GM19193 (cell line): ENCODE data around the gene PFKM.

Experiments
- POLR2A ChIP-seq: IDR thresholded peaks from 4 replicates; pipeline ENCODE4 v1.6.1; 2011; ENCODE audit not compliant: insufficient read depth, insufficient read length; ENCODE audit errors: extremely low read depth

The PFKM gene

DNA sequence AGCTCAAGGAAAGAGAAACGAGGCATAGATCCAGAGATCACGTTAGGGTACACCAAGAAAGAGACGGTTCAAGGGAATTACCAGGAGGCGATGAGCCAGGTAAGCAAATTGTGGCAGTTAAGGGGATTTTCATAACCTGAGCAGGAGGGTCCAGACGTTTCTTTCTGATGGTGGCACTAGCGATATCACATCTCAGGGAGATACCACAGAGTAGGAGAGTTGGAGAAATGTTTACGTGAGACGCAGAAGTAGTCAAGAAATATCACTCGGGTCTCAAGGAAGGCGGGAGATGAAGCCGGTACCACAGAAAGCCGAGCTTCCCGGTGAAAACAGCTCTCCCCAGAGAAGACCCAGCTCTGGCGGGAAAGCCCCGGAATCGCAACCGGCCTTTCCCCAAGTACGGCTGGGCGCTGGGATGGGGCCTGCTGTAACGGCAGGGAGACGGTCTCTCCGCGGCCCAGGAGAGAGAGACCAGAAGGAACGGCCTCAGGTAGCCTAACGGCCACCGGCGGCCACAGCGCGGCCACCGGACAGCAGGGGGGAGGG is 13.8 kb upstream of the PFKM start:
- no peak for TF ChIP-seq POLR2A

- peak; percentile 75 for TF ChIP-seq POLR2A
These were observed 13.1 kb upstream of the PFKM start, which contains the start of gene SENP1 for GRCh38 chr12:48105867-48106680. TSS of gene SENP1 (minus strand) at chr12:48106079. CDS start at chr12:48101472, 4,607 bp downstream.

- TF ChIP-seq POLR2A, result no peak
These were observed 12.2 kb upstream of the PFKM start for GRCh38 chr12:48106681-48107613.

DNA sequence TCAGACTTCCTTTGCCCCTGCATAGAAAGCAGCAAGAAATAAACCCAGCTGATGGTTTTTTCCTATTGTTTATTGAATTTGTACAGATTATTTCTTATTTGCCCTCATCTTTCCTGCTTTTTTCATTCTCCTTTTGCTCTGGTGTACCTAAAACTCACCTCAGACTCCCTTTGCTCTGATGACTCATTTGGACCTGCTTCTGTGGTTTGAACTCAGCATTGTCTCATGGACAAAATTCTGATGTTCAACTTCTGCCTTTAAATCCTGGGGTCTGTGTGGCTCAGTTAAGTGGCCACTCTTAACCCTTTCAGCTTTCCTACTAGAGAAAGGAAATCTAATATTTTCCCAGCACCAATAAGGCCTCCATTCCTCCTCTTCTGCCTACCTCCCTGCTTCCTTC is 9.7 kb upstream of the PFKM start:
- no peak for TF ChIP-seq POLR2A

DNA sequence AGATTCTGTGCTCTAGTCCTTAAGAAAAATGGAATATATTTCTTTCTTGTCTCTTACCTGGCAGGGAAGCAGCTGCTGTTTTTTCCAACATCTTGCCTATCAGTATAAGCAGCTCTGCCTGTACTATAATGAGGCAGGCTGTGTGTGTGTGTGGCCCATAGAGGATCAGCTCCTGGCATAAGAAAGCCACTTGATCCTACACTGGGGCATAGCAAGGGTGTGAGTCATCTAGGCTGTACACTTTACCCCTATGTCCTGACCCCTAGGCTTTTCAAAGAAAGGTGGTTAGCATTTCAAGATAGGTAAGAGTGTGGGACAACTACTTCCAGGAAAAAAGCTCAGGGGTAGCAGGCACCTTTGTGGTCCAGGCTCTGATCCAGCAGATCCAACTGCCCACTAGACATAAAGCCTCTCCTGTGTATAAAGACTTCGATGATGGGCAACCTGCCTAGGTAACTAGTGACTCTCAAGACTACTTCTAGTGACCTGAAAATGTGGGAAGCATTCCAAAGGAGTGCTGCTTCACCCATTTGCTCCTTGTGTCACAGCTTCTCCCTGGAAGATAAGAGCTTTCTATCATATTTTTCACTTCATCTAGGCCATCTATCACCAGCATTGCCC is 8.4 kb upstream of the PFKM start:
- TF ChIP-seq POLR2A, result no peak

DNA sequence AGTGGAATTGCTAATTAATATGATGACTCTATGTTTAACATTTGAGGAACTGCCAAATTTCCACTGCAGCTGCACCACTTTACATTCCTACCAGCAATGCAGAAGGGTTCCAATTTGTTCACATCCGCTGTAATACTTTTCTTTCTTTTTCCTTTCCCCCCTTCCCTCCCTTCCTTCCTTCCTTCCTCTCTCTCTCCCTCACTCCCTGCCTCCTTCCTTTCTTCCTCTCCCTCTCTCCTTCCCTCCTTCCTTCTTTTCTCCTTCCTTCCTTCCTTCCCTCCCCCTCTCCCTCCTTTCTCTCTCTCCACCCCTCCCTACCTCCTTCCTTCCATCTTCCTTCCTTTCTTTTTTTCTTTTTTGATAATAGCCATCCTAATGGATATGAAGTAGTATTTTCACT is 3.2 kb upstream of the PFKM start:
- TF ChIP-seq POLR2A, result no peak

GRCh38 chr12:48118284-48118871 is 786 bp upstream of the PFKM start:
- TF ChIP-seq POLR2A, result no peak

DNA sequence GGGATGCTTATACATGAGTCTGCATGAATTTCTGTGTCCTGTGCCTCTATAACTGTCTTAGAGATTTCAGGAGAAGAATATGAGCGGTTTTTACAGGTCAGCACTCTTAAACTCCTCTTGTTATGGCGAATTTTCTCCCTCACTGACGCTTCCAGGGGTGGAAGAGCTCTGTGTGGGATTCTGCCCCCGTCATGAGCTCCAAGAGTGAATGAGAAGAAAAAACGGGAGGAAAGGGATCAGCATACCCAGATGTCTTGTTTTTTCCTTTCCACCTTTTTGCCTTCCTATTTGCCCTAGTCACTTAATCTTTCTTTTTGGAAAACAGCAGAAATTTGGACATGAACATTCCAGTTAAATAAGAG is 651 bp downstream of the PFKM start:
- TF ChIP-seq POLR2A, result no peak

DNA sequence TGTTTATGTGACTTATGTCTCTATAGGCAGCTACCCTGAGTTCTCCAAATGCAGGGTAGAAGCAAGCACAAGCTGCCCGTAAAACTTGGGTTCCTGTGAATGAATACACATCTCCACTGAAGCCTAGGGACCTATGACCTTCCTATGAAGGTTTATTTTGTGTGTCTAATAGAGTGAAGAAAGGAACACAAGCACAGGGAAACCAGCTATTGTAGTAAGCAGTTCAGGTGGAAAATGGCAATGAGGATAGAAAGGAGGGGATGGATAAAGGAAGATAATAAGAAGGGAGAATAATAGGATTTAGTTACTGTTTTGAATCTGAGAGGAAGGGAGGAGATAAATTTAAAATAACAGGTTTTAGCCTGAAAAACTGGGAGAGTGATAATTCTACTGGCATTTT is 2.4 kb downstream of the PFKM start:
- no peak for TF ChIP-seq POLR2A

GRCh38 chr12:48122065-48122834 is 3.1 kb downstream of the PFKM start:
- no peak for TF ChIP-seq POLR2A

GRCh38 chr12:48123169-48123568 is 4.0 kb downstream of the PFKM start:
- no peak for TF ChIP-seq POLR2A

GRCh38 chr12:48125985-48126384 is 6.8 kb downstream of the PFKM start:
- TF ChIP-seq POLR2A, result no peak

- no peak for TF ChIP-seq POLR2A
These were observed 7.9 kb downstream of the PFKM start for GRCh38 chr12:48126953-48127630.

GRCh38 chr12:48128800-48129199 is 9.6 kb downstream of the PFKM start:
- TF ChIP-seq POLR2A, result no peak

GRCh38 chr12:48129376-48129775 is 10.2 kb downstream of the PFKM start:
- no peak for TF ChIP-seq POLR2A
